HG03442 (cell line): ENCODE data around the gene BCKDHB.
"Not testable (repeated sequence)": the region's sequence is repeated elsewhere in the genome, so short reads cannot be mapped to it uniquely, and the experiment has no call there.

ENCODE experiments used
- ATAC-seq: cut with Tn5 transposase; IDR thresholded peaks from one replicate; pipeline ENCODE4 v1.9.1; 2021; ENCODE audit warnings: mild to moderate bottlenecking, moderate library complexity; ENCODE audit not compliant: unreplicated experiment

The BCKDHB gene

DNA sequence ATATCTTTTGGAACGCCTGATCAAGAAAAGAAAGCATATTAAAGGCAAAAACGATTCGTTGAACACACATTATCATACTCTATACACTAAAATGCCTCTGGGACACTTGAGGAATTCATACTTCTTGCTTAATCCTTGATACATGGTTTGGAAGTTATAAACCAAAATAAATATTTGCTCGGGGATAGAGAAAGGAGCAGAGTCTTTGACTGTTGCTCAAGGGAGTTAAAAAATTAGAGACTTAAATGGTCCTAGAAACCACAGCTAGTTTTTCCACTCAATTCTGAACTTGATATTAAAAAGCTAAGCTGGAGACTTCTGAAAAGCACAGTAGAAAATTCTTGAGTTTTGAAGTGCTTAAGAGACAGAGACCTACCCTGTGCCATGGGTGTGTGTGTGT, 98.9 kb downstream of the BCKDHB start:
- ATAC-seq: no peak

DNA sequence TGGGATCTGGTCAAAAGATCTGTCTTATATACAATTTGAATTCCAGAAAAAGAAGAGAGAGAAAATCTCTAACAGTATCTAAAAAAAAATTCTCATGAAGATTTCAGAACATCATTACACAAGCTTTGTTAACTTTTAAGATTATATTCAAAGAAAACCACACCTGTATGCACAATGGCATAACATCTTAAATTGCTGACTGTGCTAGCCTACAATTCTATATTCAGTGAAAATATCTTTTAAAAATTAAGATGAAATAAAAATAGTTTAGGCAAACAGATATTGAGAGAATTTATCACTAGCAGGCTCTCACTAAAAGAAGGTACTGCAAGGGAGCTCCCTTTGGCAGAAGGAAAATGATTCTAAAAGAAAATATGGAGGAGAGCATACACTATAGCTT, 100.3 kb downstream of the BCKDHB start:
- no peak for ATAC-seq

DNA sequence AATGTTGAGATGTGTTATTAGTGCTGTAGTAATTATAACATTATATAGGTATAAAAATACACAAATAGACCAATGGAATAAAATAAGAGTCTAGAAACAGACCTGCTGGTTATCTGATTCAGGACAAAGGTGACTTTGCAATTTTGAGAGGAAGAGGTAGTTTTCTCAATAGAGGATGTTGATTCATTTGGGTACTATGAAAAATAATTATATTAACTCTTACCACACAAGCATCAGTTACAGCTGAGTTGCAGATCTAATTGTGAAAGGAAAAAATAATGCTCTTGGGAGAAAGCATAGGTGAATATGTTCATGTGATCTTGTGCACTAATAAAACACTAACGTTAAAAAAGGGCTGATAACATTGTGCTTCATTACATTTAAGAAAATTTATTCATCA, 103.0 kb downstream of the BCKDHB start:
- ATAC-seq: peak; percentile 60

GRCh38 chr6:80210618-80211017, 104.1 kb downstream of the BCKDHB start:
- ATAC-seq: no peak

DNA sequence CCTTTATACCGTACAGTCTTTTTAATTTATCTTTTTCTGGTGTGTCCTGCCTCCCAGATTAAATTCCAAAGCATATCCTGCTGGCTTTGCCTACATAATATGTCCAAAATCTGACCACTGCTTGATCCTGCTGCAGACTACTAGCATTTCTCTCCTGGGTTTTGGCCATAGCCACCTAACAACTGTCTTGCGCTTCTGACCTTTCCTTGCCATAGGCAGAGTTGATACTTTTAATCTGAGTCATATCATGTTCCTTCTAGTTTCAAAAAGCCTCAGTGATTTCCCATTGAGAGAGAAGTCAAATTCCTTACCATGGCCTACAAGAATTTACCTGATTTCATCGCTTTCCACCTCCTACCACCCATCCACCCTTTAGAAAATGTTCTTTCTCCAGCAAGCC, 104.8 kb downstream of the BCKDHB start:
- ATAC-seq: no peak

DNA sequence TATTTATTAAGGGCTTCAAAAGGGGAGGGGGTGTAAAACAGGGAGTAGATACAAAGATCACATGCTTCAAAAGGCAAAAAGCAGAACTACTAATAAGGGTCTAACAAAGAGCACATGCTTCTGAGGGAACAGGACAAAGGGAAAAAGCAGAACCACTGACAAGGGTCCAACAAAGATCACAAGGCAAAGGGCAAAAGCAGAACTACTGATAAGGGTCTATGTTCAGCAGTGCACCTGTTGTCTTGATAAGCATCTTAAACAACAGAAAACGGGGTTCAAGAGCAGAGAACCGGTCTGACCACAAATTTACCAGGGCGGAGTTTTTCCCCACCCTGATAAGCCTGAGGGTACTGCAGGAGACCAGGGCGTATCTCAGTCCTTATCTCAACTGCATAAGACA, 105.4 kb downstream of the BCKDHB start:
- not testable (repeated sequence) for ATAC-seq

- peak; percentile 86 for ATAC-seq
Observed at GRCh38 chr6:80214436-80215022, 108.1 kb downstream of the BCKDHB start.

DNA sequence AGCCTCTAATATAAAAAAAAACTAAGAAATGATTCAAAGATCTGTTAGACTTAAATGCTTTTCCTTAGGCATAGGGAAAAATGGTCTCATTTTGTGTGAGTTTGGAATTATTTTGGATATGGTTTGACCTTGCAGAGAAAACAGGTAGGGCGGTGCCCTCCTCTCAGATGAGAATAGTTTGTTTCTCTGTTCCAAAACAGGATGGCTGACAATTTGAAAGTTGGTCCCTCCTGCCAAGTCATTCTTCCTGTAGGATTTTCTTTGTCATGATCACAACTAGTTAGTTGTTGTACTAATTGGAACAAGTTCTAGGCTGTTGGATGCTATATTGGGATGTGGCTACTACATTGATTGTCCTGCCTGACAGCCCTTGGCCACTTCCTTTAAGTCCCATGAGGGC, 108.6 kb downstream of the BCKDHB start:
- ATAC-seq: no peak

DNA sequence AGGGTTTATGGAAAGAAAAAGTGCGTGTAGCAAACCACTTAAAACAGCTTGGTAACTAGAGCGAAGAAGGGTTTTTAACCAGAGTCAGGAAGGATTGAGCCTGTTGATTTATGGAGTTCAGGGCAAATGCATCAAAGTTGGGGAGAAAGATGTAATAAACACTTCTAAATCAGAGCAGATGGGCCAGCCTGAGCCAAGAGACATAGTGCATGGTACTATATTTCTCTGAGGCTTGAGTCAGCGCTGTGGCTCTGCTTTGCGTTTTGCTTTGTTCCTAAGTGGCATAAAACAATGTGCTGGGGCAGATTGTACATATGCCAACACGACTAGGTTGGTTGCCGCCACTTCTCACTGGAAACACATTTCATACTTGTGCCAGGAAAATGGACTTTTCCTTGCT, 111.3 kb downstream of the BCKDHB start:
- no peak for ATAC-seq

DNA sequence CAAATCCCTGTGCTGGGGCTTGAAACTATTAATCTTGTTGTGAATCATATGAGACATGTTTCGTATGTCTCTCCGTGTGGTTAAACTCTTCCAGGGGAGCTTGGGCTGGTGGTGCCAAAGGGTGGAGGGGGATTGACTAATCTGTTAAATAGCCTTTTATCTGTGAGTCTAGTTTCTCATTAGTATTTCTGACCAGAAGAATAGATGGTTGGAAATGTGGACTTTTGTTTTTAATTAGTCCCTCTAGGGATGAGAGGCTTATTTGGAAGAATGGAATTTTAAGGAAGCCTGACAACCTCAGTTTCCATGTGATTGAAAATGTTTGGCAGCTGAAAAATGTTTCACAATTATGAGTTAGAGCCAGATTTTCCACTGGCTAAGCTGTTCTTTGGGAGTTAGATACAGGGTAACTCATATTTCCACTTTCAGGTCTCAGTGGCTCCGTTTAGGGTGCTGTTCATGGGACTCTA, 117.3 kb downstream of the BCKDHB start:
- ATAC-seq: no peak

GRCh38 chr6:80226151-80226550, 119.7 kb downstream of the BCKDHB start:
- no peak for ATAC-seq

DNA sequence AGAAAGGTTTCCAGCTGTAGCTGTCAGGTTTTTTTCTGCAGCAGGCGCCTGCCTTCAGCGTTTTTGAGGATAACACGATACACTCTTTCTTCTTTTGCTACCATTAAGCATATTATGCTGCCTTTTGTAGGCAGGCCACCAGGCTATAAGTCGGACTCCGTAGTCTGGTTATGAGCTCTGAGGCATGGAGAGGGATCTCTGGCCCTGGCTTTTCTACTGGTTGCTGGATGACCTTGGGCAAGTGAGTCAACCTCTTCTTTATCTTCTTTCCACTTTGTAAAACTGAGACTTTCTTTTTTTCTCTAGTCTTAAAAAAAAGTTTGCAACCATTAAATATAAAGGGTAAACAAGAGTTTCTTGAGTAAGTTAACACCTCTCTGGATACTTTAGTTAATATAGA, 120.2 kb downstream of the BCKDHB start:
- ATAC-seq: no peak

- no peak for ATAC-seq
Observed at GRCh38 chr6:80227545-80228105, 121.2 kb downstream of the BCKDHB start.

- ATAC-seq: no peak
Observed at GRCh38 chr6:80233262-80233661, 126.8 kb downstream of the BCKDHB start.

- no peak for ATAC-seq
Observed at GRCh38 chr6:80233958-80234357, 127.5 kb downstream of the BCKDHB start.

DNA sequence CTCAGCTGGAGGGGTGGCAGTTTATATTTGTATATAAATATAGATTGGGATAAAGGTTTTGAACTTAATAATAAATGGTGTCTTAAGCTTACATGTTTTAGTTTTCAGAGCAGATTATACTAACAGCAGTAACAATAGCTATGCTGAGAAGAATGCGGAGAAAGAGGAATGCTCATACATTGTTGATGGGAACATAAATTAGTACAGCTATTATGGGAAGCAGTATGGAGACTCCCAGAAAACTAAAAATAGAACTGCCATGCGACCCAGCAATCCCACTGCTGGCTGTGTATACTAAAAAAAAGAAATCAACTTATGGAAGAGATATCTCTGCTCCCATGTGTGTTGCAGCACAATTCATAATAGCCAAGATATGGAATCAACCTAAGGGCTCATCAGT, 127.9 kb downstream of the BCKDHB start:
- no peak for ATAC-seq

GRCh38 chr6:80234908-80235307, 128.4 kb downstream of the BCKDHB start:
- ATAC-seq: no peak

GRCh38 chr6:80235647-80236046, 129.2 kb downstream of the BCKDHB start:
- no peak for ATAC-seq

- ATAC-seq: not testable (repeated sequence)
Observed at GRCh38 chr6:80238754-80239153, 132.3 kb downstream of the BCKDHB start.

DNA sequence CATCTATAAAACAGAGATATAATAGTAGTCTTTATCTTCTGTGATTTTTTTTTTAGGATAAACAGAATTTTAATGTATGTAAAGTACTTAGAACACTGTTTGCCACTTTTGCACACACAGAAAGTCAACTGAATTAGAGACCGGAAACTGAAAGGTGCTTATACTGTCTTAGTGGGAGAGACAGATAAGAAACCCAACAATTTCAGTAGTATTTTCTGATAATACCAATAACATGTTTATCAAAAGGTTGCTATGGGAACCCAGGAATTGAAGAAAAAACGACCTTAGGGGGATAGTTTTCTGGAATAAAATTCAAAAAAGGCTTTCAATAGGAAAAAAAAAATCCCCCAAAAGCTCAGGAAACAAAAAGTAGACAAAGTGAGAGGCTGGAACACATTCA, 138.6 kb downstream of the BCKDHB start:
- ATAC-seq: no peak

- no peak for ATAC-seq
Observed at GRCh38 chr6:80249897-80250296, 143.4 kb downstream of the BCKDHB start.

DNA sequence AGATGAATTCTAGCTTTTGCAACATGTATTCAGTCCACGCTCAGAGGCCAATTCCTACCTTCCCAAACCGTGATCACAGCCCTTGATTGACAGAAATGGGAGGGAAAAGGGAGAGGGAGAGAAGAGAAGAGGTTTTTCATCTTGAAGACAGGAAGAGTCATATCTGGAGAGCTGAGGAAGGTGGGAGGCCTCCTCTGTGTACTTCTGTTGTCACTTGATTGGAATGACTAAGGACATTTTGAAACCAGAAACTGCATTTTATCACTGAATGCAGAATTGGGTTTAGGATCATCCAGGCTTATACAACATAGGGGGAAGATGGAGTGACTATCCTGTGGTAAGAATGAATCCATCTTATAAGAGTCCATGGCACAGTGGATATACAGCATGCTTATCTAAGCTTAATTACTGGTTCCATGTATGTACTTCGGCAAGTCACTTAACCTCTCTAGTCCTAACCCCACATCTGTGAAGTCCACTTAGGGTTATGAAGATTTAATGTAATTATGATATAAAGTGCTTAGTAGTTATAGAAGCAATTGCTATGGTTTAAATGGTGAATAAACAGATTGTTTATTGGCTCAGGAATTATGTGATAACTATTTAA, 144.0 kb downstream of the BCKDHB start:
- peak; percentile 52 for ATAC-seq

DNA sequence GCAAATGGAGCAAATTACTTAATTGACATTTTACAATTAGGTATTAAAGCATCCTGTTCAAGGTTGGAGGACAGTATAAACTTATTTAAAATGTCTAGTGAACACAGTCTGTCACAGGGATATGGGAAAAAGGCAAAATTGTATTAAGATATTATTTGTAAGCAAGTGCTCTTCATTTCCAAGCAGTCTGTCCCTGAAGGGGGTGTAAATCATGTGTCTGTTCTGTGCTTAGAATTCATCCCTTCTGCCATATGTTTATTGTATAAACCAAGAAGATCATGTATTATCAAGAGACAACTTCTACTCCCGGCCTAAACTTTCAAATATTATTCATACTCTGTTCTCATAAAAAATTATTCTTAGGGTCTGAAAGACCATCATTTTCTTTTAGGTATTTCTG, 144.8 kb downstream of the BCKDHB start:
- ATAC-seq: no peak
